KOPT-K1 (cell line): ENCODE results near the gene MFSD11.
"Not testable (repeated sequence)": the region's sequence is repeated elsewhere in the genome, so short reads cannot be mapped to it uniquely, and the experiment has no call there.

ENCODE experiments used
- H3K27ac ChIP-seq: fragments of 200-600 bp; sonication (generic); 2 replicates; pipeline ENCODE4 v1.5.1; 2016; ENCODE audit warnings: antibody characterized with exemption, mild to moderate bottlenecking, low read depth, low read length; ENCODE audit not compliant: poor library complexity, severe bottlenecking
- H3K36me3 ChIP-seq: fragments of 200-600 bp; sonication (generic); 2 replicates; pipeline ENCODE4 v1.5.1; 2017; ENCODE audit warnings: antibody characterized with exemption, mild to moderate bottlenecking, low read length, moderate library complexity; ENCODE audit not compliant: insufficient read depth
- H3K9me3 ChIP-seq: fragments of 200-600 bp; sonication (generic); 2 replicates; pipeline ENCODE4 v1.5.1; 2017; ENCODE audit warnings: antibody characterized with exemption, low read length, mild to moderate bottlenecking; ENCODE audit not compliant: insufficient read depth, poor library complexity, severe bottlenecking

The MFSD11 gene

DNA sequence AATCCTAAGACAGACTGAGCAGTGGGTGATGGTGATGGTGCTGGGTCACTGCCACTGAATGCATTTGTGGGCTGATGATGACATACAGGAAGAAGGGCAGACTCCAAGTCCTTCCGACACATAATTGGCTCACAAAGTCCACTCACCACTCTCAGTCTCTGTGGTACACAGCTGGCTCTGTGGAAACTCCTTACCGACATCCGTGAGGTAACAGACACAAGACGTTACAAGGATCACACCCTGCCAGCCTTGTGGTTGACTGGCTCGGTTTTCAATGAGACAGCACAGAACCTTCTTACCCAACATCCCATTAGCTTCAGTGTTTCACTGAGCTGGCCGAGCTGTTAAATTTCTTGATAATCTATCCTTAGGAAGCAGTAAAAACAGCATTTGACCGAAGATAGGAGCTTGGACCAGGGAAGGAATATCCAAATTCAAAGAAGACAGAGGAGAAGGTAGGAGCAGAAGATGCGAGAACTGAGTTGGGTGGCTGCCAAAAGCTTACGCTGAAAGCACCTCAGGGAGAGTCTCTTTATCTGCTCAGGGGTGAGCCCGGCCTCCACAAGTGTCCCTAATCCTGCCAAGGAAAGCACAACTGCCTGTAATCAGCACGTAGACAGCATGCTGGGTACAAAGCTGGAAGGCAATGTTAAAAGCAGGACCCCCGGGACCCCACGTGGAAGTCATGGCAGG is 21.6 kb upstream of the MFSD11 start:
- Histone ChIP-seq H3K9me3 (no peaks in the 10 kb centered on the region), H3K27ac (peak overlapping the region; percentile 68), H3K36me3 (peaks cover 86% of the 10 kb centered on the region)

DNA sequence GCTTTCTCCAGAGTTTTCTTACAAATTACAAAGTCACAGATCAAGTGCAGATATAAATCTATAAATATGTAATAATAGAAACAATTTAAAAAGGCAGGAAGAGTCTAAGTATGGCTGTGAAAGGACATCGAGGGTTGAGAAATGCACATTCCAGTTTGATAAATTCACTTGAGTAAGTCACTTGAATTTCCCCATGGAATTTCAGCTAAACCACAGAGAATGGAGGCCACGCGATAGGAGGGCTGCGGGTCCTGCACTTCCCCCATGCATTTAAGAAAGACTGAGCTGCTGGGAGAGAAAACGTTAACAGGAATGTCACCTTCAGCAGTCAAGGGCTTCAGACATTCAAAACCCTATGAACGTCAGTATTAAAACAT is 21.1 kb upstream of the MFSD11 start:
- Histone ChIP-seq H3K9me3 (no peaks in the 10 kb centered on the region), H3K36me3 (peaks cover 91% of the 10 kb centered on the region), H3K27ac (peak overlapping the region; percentile 68)

DNA sequence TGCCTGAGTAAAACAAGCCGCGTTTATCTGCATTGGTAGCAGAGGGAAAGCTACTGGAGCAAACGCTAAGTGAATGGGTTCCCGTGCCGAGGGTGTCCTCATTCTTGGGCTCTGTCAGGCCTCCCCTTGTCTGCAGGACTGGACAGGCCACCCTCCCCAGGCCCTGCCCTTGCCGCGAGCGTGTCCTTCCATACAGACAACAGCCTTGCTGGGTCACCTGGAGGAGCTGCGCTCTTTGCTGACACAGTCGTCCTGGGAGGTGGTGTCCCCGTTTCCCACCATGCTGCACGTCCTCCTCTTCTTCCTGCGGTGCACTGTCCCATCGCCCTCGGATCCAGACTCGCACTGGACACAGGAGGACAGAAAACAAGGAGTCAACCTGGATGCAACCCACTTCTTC is 19.4 kb upstream of the MFSD11 start:
- peaks cover 97% of the 10 kb centered on the region for H3K36me3 ChIP-seq
- no peaks in the 10 kb centered on the region for H3K9me3 ChIP-seq
- H3K27ac ChIP-seq: no peak overlapping the region

DNA sequence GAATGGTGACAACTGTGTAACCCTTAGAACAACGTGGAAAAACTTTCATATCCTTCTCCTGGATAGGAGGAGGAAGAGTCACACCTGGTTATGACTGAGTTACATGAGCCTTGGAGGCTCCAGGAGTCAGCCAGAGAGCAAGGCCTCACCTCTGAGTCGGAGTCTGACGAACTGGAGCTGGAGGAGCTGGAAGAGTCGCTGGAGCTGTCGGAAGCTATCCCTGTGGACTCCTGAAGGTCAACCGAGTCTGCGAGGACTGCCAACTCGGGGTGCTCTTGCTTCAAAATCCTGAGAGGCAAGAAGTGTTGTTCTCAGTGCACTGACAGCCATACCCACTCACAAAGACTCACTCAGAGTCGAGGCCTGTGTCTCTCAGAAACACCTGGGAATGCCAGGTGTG is 17.7 kb upstream of the MFSD11 start:
- no peak overlapping the region for H3K27ac ChIP-seq

DNA sequence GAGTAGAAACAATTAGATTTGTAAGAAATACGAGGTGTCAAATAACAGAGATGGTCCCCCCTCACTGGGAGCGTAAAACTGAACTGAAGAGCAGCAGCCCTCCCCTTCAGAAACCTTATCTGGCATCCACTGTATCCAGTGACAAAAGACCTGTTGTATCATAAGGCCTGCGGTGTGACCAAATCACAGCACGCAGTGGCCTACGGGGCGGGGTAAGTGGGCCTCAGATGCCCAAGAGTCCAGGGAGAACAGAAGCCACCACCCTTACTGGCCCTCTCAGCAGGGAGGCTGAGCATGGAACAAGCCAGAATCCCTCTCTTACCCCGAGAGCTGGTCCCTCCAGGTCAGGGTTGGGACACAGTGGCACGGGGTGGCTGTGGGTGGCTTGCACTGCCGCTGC is 17.0 kb upstream of the MFSD11 start:
- H3K36me3 ChIP-seq: peaks cover 95% of the 10 kb centered on the region
- H3K27ac ChIP-seq: no peak overlapping the region
- H3K9me3 ChIP-seq: no peaks in the 10 kb centered on the region

More for the DNA sequence above, 17.7 kb upstream of the MFSD11 start:
- H3K9me3 ChIP-seq: no peaks in the 10 kb centered on the region
- peaks cover 100% of the 10 kb centered on the region for H3K36me3 ChIP-seq

DNA sequence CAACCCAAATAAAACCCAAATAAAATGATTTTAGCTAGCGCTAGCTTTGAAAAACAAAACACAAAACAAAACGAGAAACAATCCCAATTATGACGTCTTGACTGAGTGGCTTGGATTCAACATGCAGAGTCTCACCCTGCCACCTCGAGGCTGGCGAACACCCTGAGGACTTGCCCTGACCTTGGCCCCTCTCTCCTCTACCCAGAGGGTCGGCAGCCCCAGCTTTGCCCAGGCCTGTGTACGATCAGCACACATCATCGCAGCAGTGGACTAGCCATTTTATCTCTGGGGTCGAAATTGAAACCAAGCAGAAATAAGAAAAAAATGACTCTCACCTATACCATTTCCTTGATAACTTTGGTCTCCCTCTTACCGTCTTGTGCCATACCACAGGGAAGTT is 16.5 kb upstream of the MFSD11 start:
- no peaks in the 10 kb centered on the region for H3K9me3 ChIP-seq
- no peak overlapping the region for H3K27ac ChIP-seq
- peaks cover 90% of the 10 kb centered on the region for H3K36me3 ChIP-seq

DNA sequence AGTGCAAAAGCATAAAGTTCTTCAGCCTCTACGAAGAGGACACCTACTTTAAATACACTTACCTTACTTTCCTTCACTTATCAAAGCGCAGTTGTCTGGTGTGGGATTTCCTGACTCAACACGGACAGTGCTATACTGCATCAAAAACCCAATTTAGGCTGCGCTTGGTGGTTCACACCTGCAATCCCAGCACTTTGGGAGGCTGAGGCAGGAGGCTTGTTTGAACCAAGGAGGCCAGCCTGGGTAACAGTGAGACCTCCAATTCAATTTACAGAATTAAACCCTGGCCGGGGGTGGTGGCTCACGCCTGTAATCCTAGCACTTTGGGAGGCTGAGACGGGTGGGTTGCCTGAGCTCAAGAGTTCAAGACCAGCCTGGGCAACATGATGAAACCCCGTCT is 15.6 kb upstream of the MFSD11 start:
- Histone ChIP-seq H3K36me3 (peaks cover 82% of the 10 kb centered on the region), H3K27ac (no peak overlapping the region), H3K9me3 (no peaks in the 10 kb centered on the region)

DNA sequence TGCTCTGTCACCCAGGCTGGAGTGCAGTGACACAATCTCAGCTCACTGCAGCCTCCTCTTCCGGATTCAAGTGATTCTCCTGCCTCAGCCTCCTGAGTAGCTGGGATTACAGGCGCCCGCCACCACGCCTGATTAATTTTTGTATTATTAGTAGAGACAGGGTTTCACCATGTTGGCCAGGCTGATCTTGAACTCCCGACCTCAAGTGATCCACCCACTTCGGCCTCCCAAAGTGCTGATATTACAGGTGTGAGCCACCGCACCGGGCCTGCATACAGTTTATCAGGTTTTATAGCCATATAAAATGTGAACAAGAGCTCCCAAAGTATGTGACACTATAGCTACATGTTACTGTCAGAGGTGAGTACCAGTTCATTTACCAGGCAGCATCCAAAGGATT is 14.9 kb upstream of the MFSD11 start:
- H3K9me3 ChIP-seq, H3K27ac ChIP-seq: not testable (repeated sequence)
- H3K36me3 ChIP-seq: peaks cover 75% of the 10 kb centered on the region

DNA sequence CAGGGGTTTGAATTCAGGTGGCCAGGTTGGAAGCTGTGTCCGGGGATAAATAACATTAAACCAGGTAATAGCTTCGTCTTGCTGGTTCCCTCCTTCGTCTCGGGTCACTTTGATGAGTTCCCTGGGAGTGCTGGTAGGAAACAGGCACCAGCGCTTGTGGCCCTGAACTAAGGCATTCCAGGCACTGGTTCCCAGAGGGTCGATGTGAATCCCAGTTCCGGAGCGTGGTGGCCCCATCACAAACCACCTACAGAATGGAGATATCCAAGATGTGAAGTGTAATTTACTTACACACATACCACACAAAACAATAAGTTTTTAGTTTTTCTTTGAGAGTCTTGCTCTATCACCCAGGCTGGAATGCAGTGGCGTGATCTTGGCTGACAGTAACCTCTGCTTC is 14.1 kb upstream of the MFSD11 start:
- Histone ChIP-seq H3K36me3 (peaks cover 67% of the 10 kb centered on the region), H3K9me3 (no peaks in the 10 kb centered on the region), H3K27ac (no peak overlapping the region)

DNA sequence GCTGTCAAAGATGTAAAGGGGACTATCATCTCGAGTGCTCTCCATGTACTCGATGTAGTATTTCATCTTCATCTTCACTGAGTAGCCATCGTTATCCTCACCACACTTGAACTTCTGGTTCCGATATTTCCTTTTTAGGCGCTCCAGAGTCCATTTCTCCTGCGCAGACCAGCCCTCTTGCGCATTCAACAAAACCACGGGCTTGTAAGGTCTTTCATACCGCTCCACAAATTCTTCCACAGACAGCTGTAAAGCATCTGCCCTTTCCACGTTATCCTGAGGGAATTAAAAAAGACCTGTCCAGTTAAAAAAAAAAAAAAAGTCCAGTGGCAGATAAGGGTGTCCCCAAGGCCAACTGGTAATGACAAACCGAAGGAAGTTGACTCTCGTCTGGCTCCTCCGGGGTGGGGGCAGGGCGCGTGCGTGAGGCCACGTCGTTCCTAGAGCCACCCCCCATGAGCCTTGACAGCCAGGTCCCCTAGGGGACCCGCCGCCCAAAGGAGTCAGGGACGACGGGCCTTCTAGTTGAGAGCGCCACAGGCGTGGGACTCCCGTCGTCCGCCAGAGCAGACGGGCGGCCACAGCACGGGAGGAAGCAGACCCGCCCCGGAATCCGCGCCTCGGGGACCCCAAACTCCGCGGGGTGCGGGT is 12.2 kb upstream of the MFSD11 start:
- Histone ChIP-seq H3K36me3 (peaks cover 64% of the 10 kb centered on the region), H3K9me3 (no peaks in the 10 kb centered on the region), H3K27ac (peak overlapping the region; percentile 99)

DNA sequence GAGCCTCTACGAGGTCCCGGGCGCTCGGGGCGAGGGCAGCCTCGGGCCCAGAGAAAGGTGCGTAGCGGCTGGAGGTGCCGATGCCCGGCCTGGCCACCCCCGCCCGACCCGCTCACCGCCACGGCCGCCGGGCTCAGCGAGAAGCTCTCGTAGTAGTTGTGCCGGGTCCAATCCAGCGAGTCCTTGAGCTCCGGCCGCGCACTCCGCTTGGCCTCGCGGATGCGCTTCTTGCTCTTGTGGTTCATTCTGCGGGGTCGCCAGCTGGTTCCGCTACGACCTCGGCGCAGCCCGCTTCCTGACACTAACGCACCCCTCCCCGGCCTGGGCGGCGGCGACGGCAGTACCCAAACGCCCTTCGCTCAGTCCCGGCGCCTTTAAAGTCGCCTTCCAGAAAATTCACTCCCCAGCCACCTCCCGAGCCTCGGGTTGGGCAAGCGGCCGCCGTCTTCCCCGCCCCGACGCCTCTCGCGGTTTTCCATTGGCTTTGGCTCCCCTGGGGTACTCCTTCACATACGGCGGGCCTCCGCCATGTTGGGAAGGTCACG is 11.6 kb upstream of the MFSD11 start, which contains the start of gene JMJD6:
JMJD6 (minus strand) TSS at position 376 of the 545 bp plus-strand sequence; CDS start at position 245, 131 bp downstream.
- Histone ChIP-seq H3K36me3 (peaks cover 61% of the 10 kb centered on the region), H3K27ac (peak within 1 kb of the TSS; percentile 99)

DNA sequence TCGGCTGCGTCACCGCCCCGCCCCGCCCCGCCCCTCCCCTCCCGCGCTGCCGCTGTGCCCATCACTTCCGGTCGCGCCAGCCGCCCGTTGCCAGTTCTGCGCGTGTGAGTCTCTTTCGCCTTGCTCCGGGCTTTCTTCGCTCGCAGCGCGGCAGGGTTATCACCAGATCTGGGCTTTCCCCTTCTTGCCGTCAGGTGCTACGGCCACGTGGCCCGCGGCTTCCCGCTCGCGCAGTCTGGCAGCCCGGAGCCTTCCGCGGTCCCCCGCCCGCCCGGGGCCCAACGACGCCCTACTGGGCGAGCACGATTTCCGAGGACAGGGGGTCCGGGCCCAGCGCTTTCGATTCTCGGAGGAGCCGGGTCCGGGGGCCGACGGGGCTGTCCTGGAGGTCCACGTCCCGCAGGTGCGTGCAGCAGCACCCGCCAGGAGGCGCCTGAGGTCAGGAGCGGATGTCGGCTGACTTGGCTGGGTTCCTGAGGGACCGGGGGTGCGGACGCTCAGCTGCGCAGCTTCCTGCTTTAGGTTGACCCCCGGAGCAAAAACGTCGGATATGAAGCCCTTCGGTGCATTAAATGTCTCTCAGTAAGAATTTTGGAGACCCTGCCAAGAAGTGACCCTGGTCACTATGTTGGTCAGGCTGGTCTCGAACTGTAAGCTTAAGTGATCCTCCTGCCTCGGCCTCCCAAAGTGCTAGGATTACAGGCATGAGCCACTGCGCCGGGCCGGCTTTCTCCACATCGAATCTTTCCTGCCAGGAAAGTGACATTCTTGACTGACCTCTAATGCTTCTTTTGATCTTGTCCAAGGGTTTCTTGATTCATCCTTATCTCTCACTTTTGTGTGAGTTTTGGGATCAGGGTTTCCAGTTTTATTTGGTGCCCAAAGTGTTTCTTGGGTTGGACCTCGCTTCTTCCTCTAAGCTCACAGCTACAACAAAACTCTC is 10.9 kb upstream of the MFSD11 start, which contains the start of gene METTL23:
METTL23 (plus strand) TSS at position 64 of the 943 bp plus-strand sequence. CDS start 2,872 bp downstream, outside the sequence.
- Histone ChIP-seq H3K36me3 (peaks cover 61% of the 10 kb centered on the region), H3K9me3 (no peaks in the 10 kb centered on the region), H3K27ac (peak within 1 kb of the TSS; percentile 99)

More for the DNA sequence above, 11.6 kb upstream of the MFSD11 start, which contains the start of gene JMJD6:
- no peaks in the 10 kb centered on the region for H3K9me3 ChIP-seq

DNA sequence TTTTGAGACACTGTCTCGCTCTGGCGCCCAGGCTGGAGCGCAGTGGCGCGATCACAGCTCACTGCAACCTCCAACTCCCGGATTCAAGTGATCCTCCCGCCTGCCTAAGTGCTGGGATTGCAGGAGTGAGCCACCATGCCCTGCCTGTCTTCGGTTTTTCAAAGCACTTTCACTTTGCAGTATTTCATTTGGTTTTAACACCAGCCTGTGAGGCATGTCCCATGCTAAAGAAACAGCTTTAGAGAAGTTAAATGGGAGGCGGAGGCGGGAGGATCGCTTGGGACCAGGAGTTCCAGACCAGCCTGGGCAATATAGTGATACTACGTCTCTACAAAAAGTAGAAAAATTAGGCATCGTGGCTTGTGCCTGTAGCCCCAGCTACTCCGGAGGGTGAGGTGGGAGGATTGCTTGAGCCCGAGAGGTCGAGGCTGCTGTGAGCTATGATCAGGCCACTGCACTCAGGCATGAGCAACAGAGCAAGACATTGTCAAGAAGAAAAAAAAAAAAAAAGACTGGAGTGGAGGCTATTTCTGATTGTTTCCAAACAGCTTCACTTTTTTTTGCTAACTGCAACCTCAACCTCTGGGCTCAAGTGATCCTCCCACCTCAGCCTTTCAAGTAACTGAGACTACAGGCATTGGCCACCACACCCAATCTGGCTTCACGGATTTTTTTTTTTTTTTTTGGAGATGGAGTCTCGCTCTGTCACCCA is 10.0 kb upstream of the MFSD11 start:
- Histone ChIP-seq H3K36me3 (peaks cover 61% of the 10 kb centered on the region), H3K9me3 (no peaks in the 10 kb centered on the region), H3K27ac (peak overlapping the region; percentile 99)
